Stimulated activated CD4-positive, alpha-beta T cell treated with anti-CD3 and anti-CD28 coated beads, Interleukin-4, amount 100 ng/mL, for 24 hours (primary cell): ENCODE measurements around the gene FBXW11.
A peak's percentile ranks its signal among the peaks of the same experiment; 100 is the strongest.
"Not testable (repeated sequence)": the region's sequence is repeated elsewhere in the genome, so short reads cannot be mapped to it uniquely, and the experiment has no call there.

ENCODE experiments used
- DNase-seq: peaks from one replicate; pipeline ENCODE4 v3.0.0-alpha.2; 2020

Gene FBXW11

GRCh38 chr5:171906703-171907590 lies 99.5 kb downstream of the FBXW11 start:
- peak; percentile 27 for DNase-seq

- peak; percentile 31 for DNase-seq
Measured at GRCh38 chr5:171906066-171906570, 100.3 kb downstream of the FBXW11 start.

- DNase-seq = no peak
Measured at GRCh38 chr5:171904886-171905285, 101.6 kb downstream of the FBXW11 start.

- no peak for DNase-seq
Measured at GRCh38 chr5:171901764-171902163, 104.7 kb downstream of the FBXW11 start.

GRCh38 chr5:171899792-171900191 lies 106.6 kb downstream of the FBXW11 start:
- DNase-seq = no peak

- no peak for DNase-seq
Measured at GRCh38 chr5:171898879-171899278, 107.6 kb downstream of the FBXW11 start.

GRCh38 chr5:171898386-171898785 lies 108.1 kb downstream of the FBXW11 start:
- no peak for DNase-seq

GRCh38 chr5:171897231-171897630 lies 109.2 kb downstream of the FBXW11 start:
- peak; percentile 6 for DNase-seq

GRCh38 chr5:171895081-171895480 lies 111.4 kb downstream of the FBXW11 start:
- no peak for DNase-seq

GRCh38 chr5:171893290-171893886 lies 113.0 kb downstream of the FBXW11 start:
- DNase-seq = no peak

- no peak for DNase-seq
Measured at GRCh38 chr5:171891595-171891994, 114.8 kb downstream of the FBXW11 start.

GRCh38 chr5:171891150-171891549 lies 115.3 kb downstream of the FBXW11 start:
- no peak for DNase-seq

- DNase-seq = no peak
Measured at GRCh38 chr5:171888051-171888481, 118.4 kb downstream of the FBXW11 start.

- not testable (repeated sequence) for DNase-seq
Measured at GRCh38 chr5:171886037-171886436, 120.4 kb downstream of the FBXW11 start.

GRCh38 chr5:171882118-171882517 lies 124.3 kb downstream of the FBXW11 start:
- peak; percentile 46 for DNase-seq

GRCh38 chr5:171874234-171874633 lies 132.2 kb downstream of the FBXW11 start:
- no peak for DNase-seq

- DNase-seq = no peak
Measured at GRCh38 chr5:171872666-171873065, 133.8 kb downstream of the FBXW11 start.

- DNase-seq = no peak
Measured at GRCh38 chr5:171871711-171872110, 134.7 kb downstream of the FBXW11 start.

GRCh38 chr5:171869956-171870355 lies 136.5 kb downstream of the FBXW11 start:
- no peak for DNase-seq

GRCh38 chr5:171868236-171868635 lies 138.2 kb downstream of the FBXW11 start:
- DNase-seq = no peak

GRCh38 chr5:171867786-171868185 lies 138.7 kb downstream of the FBXW11 start:
- DNase-seq = no peak

- DNase-seq = no peak
Measured at GRCh38 chr5:171865471-171865870, 141.0 kb downstream of the FBXW11 start.

GRCh38 chr5:171863935-171864334 lies 142.5 kb downstream of the FBXW11 start:
- no peak for DNase-seq

GRCh38 chr5:171862624-171863023 lies 143.8 kb downstream of the FBXW11 start:
- no peak for DNase-seq
